Measurements from ENCODE around the gene JAK2.

The JAK2 gene

DNA sequence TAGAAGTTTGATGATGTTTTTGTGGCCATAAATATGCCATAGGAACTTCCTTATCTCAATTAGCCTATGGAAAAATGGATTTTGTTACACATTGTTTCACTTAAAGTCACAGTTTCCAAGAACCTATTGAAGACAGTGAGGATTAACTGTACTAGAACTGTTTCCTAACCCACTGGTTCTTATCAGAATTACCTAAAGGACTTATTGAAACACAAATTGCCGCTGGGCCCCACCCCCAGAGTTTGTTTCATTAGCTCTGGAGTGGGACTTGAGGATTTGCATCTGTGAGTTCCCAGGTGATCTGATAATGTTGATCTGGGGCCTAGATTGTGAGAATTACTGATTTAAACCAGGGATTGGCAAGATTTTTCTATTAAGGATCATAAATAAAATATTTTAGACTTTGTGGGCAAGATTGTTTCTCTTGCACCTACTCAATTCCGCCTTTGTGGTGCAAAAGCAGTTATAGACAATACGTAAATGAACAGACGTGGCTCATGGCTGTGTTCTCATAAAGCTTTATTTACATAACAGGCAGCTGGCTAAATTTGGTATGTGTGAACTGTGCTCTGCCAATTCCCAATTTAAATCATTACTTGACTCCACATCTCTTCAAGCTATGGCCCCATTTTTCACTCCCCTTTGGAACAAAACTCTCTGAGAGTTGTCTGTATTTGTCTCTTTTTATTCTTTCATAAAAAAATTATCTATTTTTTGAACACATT, 9.3 kb downstream of the JAK2 start:
- TF ChIP-seq TAF1 (IDR thresholded peaks at IDR 0.05; ENCODE audit: low read depth) (no peak), RAD21 (IDR thresholded peaks at IDR 0.05; ENCODE audit: low read depth) (no peak), EP300 (IDR thresholded peaks at IDR 0.05; ENCODE audit: borderline replicate concordance) (no peak)

DNA sequence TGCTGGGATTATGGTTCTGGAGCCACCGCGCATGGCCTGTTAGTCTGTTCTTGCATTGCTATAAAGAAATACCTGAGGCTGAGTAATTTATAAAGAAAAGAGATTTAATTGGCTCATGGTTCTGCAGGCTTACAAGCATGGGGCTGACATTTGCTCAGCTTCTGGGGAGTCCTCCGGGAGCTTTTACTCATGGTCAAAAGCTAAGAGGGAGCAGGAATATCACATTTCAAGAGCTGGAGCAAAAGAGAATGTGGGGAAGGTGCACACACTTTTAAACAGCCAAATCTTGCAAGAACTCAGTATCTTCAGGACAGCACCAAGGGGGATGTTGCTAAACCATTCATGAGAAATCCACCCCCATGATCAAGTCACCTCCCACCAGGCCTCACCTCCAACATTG, 12.1 kb downstream of the JAK2 start:
- TF ChIP-seq TEAD4 (IDR thresholded peaks at IDR 0.05), result no peak
- no peak for TF ChIP-seq RAD21 (IDR thresholded peaks at IDR 0.05; ENCODE audit: low read depth)
- TF ChIP-seq ZBTB7A (IDR thresholded peaks at IDR 0.05; ENCODE audit: low read depth), result no peak
- no peak for TF ChIP-seq NFIC (IDR thresholded peaks at IDR 0.05)
- TF ChIP-seq FOXM1 (IDR thresholded peaks at IDR 0.05; ENCODE audit: borderline replicate concordance, low read depth), result no peak
- no peak for TF ChIP-seq EP300 (IDR thresholded peaks at IDR 0.05; ENCODE audit: borderline replicate concordance)
- TF ChIP-seq, protein P1, sequence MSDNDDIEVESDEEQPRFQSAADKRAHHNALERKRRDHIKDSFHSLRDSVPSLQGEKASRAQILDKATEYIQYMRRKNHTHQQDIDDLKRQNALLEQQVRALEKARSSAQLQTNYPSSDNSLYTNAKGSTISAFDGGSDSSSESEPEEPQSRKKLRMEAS (IDR thresholded peaks at IDR 0.05), result no peak
- TF ChIP-seq CREB1 (IDR thresholded peaks at IDR 0.05; ENCODE audit: low read depth), result no peak

DNA sequence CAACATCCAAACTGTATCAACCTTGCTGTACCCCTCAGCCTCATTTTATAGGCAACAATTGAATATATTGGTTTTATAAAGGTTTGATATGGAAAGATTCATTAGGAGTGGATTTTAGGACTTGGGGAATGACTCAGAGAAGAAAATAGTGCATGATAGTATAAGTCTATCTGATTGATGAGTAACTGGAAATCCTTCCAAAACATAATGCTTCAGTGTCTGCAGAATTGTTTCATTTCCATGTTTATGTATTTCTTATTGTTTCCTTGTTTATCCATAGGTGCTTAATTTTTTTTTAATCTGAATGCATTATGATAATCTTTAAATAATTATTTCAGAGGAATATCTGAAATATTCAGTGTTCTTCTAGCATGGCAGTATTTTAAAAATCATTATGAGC, 12.6 kb downstream of the JAK2 start:
- TF ChIP-seq CEBPB (IDR thresholded peaks at IDR 0.05) (no peak), RAD21 (IDR thresholded peaks at IDR 0.05; ENCODE audit: low read depth) (no peak), EGR1 (IDR thresholded peaks at IDR 0.05) (no peak), TCF12 (IDR thresholded peaks at IDR 0.05; ENCODE audit: low read depth) (no peak), TAF1 (IDR thresholded peaks at IDR 0.05; ENCODE audit: low read depth) (no peak), EP300 (IDR thresholded peaks at IDR 0.05; ENCODE audit: borderline replicate concordance) (no peak), TEAD4 (IDR thresholded peaks at IDR 0.05) (no peak), FOXM1 (IDR thresholded peaks at IDR 0.05; ENCODE audit: borderline replicate concordance, low read depth) (no peak), ZBTB7A (IDR thresholded peaks at IDR 0.05; ENCODE audit: low read depth) (no peak), CREB1 (IDR thresholded peaks at IDR 0.05; ENCODE audit: low read depth) (no peak), YY1 (IDR thresholded peaks at IDR 0.05; ENCODE audit: low read depth) (no peak), NFIC (IDR thresholded peaks at IDR 0.05) (no peak)
- TF ChIP-seq, protein P1 (IDR thresholded peaks at IDR 0.05), result no peak
- TF ChIP-seq, protein P2, sequence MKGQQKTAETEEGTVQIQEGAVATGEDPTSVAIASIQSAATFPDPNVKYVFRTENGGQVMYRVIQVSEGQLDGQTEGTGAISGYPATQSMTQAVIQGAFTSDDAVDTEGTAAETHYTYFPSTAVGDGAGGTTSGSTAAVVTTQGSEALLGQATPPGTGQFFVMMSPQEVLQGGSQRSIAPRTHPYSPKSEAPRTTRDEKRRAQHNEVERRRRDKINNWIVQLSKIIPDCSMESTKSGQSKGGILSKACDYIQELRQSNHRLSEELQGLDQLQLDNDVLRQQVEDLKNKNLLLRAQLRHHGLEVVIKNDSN (IDR thresholded peaks at IDR 0.05), result no peak
- TF ChIP-seq, protein P3, sequence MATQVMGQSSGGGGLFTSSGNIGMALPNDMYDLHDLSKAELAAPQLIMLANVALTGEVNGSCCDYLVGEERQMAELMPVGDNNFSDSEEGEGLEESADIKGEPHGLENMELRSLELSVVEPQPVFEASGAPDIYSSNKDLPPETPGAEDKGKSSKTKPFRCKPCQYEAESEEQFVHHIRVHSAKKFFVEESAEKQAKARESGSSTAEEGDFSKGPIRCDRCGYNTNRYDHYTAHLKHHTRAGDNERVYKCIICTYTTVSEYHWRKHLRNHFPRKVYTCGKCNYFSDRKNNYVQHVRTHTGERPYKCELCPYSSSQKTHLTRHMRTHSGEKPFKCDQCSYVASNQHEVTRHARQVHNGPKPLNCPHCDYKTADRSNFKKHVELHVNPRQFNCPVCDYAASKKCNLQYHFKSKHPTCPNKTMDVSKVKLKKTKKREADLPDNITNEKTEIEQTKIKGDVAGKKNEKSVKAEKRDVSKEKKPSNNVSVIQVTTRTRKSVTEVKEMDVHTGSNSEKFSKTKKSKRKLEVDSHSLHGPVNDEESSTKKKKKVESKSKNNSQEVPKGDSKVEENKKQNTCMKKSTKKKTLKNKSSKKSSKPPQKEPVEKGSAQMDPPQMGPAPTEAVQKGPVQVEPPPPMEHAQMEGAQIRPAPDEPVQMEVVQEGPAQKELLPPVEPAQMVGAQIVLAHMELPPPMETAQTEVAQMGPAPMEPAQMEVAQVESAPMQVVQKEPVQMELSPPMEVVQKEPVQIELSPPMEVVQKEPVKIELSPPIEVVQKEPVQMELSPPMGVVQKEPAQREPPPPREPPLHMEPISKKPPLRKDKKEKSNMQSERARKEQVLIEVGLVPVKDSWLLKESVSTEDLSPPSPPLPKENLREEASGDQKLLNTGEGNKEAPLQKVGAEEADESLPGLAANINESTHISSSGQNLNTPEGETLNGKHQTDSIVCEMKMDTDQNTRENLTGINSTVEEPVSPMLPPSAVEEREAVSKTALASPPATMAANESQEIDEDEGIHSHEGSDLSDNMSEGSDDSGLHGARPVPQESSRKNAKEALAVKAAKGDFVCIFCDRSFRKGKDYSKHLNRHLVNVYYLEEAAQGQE (IDR thresholded peaks at IDR 0.05; ENCODE audit: low read depth), result no peak

DNA sequence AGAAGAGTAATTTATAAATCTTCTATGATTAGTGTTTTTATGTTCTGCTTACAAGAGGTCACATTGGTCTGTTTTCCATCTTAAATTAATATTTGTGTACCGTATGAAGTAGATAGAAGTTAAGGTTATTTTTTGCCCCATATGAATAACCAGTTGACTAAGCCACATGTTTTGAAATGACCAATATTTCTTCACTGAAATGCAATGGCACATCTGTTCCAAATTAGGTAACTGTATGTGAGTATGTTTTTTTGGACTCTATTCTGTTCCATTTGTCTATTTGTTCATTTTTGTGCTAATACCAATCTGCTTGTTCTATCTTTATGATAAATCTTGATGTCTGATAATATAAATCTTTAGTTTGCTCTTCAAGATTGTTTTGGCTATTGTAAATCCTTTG, 17.7 kb downstream of the JAK2 start:
- TF ChIP-seq, protein P3 (IDR thresholded peaks at IDR 0.05; ENCODE audit: low read depth), result no peak
- no peak for TF ChIP-seq CREB1 (IDR thresholded peaks at IDR 0.05; ENCODE audit: low read depth)
- no peak for TF ChIP-seq EGR1 (IDR thresholded peaks at IDR 0.05)
- TF ChIP-seq TCF12 (IDR thresholded peaks at IDR 0.05; ENCODE audit: low read depth), result no peak
- TF ChIP-seq NFIC (IDR thresholded peaks at IDR 0.05), result no peak
- TF ChIP-seq EP300 (IDR thresholded peaks at IDR 0.05; ENCODE audit: borderline replicate concordance), result no peak
- TF ChIP-seq TEAD4 (IDR thresholded peaks at IDR 0.05), result no peak
- no peak for TF ChIP-seq FOXM1 (IDR thresholded peaks at IDR 0.05; ENCODE audit: borderline replicate concordance, low read depth)
- TF ChIP-seq, protein P1 (IDR thresholded peaks at IDR 0.05), result no peak
- TF ChIP-seq, protein P2 (IDR thresholded peaks at IDR 0.05), result no peak
- TF ChIP-seq ZBTB7A (IDR thresholded peaks at IDR 0.05; ENCODE audit: low read depth), result no peak
- TF ChIP-seq YY1 (IDR thresholded peaks at IDR 0.05; ENCODE audit: low read depth), result no peak
- no peak for TF ChIP-seq RAD21 (IDR thresholded peaks at IDR 0.05; ENCODE audit: low read depth)
- no peak for TF ChIP-seq CEBPB (IDR thresholded peaks at IDR 0.05)
- no peak for TF ChIP-seq TAF1 (IDR thresholded peaks at IDR 0.05; ENCODE audit: low read depth)

DNA sequence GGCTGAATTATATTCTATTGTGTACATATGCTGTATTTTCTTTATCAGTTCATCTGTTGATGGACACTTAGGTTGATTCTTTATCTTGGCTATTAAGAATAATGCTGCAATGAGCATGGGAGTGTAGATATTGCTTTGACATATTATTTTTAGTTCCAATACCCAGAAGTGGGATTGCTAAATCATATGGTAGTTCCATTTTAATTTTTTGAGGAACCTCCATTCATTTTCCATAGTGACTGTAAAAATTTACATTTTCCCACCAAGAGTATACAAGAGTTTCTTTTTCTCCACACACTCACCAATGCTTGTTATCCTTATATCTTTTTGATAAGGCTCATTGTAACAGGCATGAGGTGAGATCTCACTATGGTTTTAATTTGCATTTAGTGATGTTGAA, 19.4 kb downstream of the JAK2 start:
- TF ChIP-seq EGR1 (IDR thresholded peaks at IDR 0.05), result no peak
- no peak for TF ChIP-seq TCF12 (IDR thresholded peaks at IDR 0.05; ENCODE audit: low read depth)
- TF ChIP-seq EP300 (IDR thresholded peaks at IDR 0.05; ENCODE audit: borderline replicate concordance), result no peak
- no peak for TF ChIP-seq TEAD4 (IDR thresholded peaks at IDR 0.05)
- TF ChIP-seq CEBPB (IDR thresholded peaks at IDR 0.05), result no peak

DNA sequence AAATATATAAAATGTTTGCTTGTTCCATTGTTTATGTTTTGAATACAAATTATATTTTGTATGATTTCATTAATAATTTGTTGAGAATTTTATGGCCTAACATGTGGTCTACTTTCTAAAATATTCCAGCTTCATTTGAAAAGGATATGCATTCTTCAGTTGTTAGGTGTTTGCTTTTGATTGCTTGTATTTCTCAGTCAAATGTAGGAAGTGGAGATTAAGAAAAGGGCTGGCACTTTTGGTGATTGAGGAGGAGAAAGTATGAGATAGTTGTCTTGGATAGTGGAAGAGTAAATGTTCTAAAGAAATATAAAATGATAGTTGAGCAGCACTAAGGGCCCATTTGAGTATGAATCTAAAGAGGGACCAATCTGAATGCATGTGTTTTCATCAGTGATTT, 23.1 kb downstream of the JAK2 start:
- TF ChIP-seq, protein P2 (IDR thresholded peaks at IDR 0.05), result no peak
- TF ChIP-seq EP300 (IDR thresholded peaks at IDR 0.05; ENCODE audit: borderline replicate concordance) (no peak), TCF12 (IDR thresholded peaks at IDR 0.05; ENCODE audit: low read depth) (no peak), TAF1 (IDR thresholded peaks at IDR 0.05; ENCODE audit: low read depth) (no peak), NFIC (IDR thresholded peaks at IDR 0.05) (no peak), EGR1 (IDR thresholded peaks at IDR 0.05) (no peak), RAD21 (IDR thresholded peaks at IDR 0.05; ENCODE audit: low read depth) (no peak), CREB1 (IDR thresholded peaks at IDR 0.05; ENCODE audit: low read depth) (no peak), ZBTB7A (IDR thresholded peaks at IDR 0.05; ENCODE audit: low read depth) (no peak), YY1 (IDR thresholded peaks at IDR 0.05; ENCODE audit: low read depth) (no peak)
- TF ChIP-seq, protein P3 (IDR thresholded peaks at IDR 0.05; ENCODE audit: low read depth), result no peak

Measured in Ishikawa (cell line).